NCI-H146 treated with DMSO at 0.1 percent for 48 hours (cell line): ENCODE results near the gene VARS2.

Experiments used
- DNase-seq: peaks from one replicate; lab custom pipeline; 2025; ENCODE audit not compliant: unreplicated experiment; lab: John Stamatoyannopoulos, UW

VARS2 gene

DNA sequence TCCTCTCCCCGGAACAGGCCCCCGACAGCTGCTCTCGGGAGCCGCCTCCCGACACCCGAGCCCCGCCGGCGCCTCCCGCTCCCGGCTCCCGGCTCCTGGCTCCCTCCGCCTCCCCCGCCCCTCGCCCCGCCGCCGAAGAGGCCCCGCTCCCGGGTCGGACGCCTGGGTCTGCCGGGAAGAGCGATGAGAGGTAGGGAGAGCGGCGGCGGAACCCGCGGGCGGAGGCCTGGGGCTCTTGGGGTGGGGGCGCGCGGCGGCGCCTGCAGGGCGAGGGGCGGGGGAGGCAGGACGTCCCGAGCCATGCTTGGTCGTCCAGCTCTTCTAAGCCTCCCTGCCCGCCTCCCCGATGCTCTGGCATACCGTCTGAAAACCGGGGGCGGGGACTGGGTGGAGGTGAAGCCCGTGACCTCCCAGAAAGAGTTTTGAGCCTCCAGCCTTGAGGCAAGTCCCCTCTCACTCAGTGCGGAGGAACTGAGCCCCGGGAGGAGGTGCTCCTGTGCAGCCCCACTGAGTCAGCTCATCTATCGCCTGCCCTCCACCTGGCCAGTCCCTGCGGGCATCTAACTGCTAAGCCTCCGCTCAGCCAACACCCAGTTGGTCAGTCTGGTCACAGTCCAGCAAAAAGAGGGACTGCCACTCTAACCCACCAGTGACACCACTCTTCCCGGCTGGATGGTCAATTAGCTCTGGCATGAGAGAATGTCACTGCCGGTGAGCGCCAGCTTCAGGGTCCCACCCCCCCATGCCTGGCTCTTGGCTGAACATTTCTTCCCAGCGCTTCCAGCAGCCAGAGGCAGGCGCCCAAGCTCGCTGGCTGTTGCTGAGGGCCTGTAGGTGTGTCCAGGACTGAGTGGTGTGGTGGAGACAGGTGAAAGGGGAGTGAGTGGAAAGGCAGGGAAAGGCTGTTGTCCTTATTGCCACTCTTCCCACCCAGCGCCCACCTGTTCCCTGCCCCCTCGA, 29.2 kb upstream of the VARS2 start:
- DNase-seq, result peak; percentile 18

DNA sequence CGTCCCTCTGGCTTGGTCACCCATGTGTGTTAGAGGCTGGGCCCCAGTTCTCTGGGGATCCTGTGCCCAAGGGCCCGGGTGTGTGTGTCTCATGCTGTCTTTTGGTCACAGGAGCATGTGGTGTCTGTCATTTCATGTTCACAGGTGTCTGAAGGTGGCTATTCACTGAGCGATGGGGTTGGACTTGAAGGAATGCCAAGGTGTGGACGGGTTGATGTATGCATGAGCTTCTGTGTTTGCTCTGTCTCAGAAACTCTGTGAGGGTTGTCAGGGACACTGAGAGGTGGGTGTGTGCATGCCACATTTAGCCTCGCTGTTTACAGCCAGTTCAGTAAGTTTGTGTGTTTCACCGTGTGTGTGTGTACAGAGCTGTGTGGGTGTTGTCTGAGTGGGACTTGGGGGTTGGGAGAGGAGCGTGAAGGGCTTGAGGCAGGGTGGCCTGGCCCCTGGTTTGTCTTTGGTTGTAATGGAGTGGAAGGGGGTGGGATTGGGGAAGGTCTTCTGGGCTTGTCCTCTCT, 28.5 kb upstream of the VARS2 start:
- DNase-seq, result no peak

DNA sequence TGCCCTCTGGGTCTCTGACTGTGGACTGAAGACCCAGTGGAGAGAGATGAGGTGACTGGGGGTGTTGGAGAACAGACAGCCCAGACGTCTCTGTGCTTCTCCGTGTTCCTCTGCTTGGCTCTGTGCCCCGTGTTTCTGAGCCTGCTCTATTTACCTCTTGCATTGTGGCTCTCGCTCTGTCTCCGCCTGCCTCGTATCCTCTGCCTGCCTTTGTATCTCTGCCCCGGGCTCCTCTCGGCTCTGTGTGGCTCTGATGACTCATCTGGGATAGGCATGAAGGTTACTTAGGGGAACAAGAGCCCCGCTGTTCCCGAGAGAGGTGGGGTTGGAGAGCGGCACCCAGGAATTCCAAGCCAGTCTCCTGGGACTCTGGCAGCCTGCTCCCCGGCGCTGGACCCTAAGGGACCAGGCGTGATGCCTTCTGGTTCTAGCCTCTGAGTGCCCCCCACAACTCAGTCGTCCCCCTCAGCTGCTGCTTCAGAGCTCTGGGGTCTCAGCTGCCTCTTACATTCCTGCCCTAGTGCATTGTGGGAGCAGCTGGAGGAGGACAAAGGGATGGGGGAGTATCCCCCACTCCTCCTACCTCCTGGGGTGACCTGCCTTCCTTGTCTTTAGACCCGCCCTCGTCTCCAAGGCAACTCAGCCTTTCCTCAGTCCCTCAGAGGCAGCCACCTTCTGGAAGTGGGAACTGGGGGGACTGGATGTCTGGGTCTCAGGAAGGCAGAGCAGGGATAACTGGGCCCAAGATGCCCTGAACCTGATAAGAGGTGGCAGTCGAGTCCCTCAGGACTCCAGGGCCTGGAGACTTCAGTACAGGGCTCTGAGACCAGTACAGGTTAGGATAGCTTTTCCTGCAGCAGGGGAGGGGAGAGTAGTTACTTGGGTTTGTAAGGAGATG, 27.8 kb upstream of the VARS2 start:
- DNase-seq, result peak; percentile 41

DNA sequence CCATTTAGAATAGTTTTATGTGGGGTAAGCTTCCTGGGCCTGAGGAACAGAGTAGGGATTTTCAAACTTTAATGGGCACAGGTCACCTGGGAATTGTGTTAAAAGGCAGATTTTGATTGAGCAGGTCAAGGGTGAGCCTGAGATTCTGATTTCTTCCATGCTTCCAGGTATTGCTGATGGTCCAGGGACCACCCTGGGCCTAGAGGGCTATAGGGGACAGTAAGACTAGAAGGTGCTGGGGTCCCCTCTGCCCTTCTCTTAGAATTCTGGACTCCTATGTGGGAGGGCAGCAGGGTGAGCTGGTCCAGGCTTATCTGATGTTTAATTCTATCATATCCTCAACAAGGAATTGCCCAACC, 27.2 kb upstream of the VARS2 start:
- DNase-seq, result no peak

DNA sequence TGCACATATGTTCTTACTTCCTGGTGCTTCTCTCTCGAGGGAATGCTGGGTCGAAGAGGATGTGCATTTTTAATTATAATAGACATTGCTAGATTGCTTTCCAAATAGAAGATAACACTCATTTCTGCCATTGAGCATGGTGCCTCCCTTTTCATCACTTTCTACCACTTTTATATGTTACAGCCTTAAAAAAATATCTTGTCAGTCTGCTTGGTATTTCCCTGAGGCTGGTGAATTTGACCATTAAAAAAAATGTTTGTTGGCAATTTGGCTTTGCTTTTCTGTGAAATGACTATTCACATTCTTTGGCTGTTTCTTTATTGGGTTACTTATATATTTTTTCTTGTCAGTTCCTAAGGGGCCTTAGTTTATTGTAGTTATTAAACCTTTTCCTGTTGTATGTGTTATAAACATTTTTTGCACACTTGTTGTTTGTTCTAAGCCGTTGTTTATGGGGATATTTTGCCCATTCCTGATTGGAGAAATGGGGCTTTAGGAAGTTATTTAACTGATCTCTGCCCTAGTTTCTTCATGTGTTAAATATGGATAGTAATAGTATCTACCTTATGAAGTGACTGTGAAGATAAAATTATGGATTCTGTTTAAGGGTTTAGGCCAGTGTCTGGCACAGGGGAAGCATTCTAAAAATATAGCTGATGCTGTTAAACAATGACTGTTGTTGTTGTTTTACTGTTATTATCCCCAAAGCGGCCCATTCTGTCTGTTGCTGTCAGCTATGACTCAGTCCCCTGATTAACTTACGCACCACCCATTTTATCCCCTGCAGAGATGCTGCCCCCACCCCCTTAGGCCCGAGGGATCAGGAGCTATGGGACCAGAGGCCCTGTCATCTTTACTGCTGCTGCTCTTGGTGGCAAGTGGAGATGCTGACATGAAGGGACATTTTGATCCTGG, 25.9 kb upstream of the VARS2 start:
- DNase-seq, result no peak

DNA sequence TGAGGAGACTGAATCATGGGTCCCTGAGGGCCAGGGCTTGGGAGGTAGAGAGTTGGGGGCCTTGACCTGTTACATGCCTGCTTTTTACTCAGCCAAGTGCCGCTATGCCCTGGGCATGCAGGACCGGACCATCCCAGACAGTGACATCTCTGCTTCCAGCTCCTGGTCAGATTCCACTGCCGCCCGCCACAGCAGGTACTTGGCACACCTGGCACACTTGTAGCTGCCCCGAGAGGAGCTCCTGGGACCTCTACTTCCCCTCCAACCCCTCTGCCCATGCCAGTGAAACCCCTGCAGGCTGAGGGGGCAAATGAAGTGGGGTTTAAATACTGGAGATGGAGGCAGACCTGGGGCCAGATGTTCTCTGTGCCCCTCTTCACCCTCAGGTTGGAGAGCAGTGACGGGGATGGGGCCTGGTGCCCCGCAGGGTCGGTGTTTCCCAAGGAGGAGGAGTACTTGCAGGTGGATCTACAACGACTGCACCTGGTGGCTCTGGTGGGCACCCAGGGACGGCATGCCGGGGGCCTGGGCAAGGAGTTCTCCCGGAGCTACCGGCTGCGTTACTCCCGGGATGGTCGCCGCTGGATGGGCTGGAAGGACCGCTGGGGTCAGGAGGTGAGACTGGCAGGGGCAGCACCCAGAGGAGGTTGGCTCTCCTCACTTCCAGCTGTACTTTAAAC, 25.1 kb upstream of the VARS2 start:
- no peak for DNase-seq

DNA sequence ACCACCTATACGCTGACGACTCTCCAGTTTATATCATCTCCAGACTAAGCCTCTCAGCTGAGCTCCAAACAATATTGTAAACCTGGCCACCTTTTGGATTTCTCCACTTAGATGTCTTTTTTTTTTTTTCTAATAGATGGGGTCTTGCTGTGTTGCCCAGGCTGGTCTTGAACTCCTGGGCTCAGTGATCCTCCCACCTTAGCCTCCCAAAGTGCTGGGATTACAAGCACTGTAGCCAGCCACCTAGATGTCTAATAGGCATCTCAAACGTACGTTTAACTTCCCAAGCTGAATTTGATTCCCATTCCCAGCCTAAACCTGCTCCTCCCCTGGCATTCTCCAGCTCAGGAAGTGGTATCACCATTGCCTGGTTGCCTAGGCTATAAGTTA, 24.5 kb upstream of the VARS2 start:
- no peak for DNase-seq

DNA sequence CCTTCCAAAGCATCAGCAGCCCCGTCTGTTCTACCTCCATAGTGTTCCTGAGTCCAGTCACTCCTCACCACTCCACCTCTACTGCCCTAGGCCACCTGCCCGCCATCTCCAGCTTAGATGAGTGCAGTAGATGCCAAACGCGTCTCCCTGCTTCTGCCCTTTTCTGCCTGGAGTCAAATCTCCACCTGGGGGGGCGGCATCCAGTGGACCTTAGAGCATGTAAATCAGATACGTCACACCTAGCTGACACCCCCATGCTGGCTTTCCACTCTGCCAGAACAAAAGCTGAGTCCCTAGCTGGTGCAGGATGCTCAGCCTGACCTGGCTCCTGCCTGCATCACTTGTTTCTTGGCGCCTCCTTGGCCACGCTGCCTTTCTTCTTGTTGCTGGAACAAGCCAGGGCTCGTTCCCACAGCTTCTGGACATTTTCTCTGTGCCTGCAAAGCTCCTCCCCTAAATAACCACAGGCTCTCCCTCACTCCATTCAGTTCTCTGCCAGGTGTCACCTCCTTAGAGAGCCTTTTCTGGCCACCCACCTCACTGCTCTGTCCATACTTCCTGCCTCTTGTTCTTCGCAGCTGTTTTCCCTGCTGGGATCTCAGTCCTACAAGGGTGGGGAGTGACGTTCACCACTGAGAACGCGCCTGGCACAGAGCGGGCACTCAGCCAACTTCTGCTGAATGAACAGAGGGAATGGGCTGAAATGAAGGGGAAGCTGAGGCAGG, 24.0 kb upstream of the VARS2 start:
- no peak for DNase-seq

DNA sequence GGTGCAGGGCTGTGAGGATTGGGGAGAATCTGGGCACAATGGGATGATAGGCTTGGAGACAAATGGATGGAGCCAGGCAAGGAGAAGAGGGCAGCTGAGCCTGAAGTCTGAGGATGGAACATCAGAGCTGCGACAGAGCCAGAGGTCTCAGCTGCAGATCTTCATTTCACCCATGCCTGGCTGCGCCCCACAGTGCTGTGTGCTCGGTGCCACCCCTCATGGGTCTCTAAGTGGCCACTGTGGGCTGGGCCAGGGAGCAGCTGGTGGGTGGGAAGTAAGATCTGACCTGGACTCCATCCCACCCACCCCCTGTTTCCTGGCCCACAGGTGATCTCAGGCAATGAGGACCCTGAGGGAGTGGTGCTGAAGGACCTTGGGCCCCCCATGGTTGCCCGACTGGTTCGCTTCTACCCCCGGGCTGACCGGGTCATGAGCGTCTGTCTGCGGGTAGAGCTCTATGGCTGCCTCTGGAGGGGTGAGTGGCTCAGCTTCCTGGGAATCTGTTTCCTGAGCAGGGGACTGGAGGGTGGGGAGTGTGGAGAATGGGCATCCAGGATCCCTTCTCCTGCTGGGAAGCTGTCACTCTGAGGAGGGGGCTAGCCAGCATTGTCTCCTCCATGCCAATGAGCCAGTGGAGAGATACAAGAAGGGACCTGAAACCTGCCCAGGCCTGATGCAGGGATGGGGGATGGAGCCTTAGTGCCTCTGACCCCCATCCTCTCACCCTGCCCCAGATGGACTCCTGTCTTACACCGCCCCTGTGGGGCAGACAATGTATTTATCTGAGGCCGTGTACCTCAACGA, 23.2 kb upstream of the VARS2 start:
- no peak for DNase-seq

DNA sequence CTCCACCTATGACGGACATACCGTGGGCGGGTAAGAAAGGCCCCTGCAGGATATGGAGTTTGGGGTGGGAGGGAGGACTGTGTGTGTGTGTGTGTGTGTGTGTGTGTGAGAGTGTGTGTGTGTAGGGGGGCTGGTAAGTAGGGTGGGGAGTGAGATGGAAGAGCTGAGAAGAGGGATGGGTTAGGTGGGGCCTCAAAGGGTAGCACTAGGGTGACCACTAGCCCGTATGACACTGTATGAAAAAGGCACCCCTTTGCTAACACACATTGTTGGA, 22.7 kb upstream of the VARS2 start:
- no peak for DNase-seq

DNA sequence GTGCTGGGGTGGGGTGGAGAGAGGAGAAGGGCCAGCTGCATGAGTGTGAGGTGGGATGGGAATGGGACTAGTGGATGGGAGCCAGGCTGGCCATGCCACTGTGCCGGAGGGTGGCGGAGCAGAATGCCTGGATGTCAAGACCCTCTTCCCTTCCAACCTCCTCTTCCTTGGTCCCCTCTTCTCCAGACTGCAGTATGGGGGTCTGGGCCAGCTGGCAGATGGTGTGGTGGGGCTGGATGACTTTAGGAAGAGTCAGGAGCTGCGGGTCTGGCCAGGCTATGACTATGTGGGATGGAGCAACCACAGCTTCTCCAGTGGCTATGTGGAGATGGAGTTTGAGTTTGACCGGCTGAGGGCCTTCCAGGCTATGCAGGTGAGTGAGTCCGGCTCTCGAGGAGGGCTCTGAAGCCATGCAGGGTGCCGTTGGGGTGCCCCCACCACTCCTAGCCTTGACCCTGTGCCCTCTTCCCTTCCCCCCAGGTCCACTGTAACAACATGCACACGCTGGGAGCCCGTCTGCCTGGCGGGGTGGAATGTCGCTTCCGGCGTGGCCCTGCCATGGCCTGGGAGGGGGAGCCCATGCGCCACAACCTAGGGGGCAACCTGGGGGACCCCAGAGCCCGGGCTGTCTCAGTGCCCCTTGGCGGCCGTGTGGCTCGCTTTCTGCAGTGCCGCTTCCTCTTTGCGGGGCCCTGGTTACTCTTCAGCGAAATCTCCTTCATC, 22.1 kb upstream of the VARS2 start:
- no peak for DNase-seq

DNA sequence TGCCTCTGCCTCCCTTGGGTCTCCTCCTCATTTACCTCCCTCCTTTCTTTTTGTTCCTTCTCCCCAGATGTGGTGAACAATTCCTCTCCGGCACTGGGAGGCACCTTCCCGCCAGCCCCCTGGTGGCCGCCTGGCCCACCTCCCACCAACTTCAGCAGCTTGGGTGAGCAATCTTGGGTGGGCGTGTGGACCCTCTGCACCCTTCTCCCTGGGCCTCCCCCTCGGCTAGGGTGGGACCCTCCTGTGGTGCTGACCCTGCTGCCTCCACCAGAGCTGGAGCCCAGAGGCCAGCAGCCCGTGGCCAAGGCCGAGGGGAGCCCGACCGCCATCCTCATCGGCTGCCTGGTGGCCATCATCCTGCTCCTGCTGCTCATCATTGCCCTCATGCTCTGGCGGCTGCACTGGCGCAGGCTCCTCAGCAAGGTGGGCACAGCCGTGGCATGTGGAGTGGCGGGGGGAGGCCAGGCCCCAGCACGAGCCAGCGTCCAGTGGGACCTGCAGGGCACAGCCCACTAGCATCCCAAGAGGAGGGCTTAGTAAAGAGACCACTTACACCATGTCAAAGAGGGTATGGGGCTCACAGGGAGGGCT, 20.9 kb upstream of the VARS2 start:
- no peak for DNase-seq

DNA sequence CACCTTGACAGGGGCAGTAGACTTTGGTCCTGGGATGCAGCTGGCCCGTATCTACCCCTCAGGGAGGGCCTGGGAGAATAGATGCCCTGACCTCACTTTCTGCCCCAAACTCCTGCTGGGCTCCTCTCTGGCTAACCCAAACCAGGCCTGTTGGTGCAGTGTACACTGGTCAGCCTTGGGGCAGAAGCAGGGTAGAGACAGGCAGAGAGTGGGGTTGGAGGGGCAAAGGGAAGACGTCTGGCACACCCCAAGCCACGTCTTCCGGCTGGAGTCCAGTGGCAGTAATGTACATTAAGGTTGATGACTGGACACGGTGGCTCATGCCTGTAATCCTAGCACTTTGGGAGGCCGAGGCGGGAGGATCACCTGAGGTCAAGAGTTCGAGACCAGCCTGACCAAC, 20.4 kb upstream of the VARS2 start:
- DNase-seq, result no peak

DNA sequence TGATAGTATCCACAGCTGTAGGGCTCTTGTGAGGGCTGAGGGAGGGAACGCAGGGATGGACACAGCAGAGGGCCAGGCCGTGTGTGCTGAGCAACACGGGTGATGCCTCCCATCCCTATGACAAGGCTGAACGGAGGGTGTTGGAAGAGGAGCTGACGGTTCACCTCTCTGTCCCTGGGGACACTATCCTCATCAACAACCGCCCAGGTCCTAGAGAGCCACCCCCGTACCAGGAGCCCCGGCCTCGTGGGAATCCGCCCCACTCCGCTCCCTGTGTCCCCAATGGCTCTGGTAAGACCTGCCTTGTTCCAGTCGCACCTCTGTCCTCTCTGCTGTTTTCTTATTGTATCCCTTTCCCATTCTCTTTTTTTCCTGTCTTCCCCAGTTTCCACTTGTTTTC, 19.7 kb upstream of the VARS2 start:
- no peak for DNase-seq

DNA sequence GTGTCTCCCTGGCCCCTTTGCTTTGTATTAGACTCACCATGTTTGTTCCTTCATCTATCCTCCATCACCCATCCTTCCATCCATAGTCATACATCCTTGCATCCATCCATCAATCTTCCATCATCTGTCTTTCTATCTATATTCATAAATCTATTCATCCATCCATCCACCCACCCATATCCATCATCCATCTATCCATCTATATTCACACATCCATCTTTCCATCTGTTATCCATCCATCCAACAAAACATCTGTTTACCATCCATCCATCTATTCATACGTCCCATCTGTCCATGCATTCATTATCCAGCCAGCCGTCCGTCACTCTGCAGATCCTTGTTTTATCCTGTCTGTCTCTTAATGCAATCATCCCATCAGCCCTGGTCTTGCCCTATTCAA, 19.1 kb upstream of the VARS2 start:
- DNase-seq, result no peak

DNA sequence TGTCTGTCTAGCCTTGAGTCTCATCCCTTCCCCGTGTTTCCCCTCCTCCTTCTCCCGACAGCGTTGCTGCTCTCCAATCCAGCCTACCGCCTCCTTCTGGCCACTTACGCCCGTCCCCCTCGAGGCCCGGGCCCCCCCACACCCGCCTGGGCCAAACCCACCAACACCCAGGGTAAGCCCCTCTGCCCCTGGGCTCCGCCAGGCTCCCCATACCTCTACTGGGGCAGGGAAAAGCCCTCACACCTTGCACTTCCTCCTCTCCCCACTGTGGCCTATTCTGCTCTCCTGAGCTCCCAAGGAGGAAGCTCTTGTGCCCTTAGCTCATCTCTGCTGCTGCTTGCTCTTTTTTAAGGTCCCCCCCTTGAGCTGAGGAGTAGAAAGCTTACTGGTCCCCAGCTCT, 18.7 kb upstream of the VARS2 start:
- DNase-seq, result no peak

DNA sequence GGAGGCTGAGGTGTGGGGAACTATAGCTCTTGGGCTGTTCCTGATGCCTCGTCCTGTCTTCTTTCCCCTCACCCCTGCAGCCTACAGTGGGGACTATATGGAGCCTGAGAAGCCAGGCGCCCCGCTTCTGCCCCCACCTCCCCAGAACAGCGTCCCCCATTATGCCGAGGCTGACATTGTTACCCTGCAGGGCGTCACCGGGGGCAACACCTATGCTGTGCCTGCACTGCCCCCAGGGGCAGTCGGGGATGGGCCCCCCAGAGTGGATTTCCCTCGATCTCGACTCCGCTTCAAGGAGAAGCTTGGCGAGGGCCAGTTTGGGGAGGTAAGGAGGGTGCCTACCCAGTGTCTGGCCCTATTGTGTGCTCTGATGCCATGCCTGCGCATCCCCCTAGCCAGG, 17.5 kb upstream of the VARS2 start:
- no peak for DNase-seq

DNA sequence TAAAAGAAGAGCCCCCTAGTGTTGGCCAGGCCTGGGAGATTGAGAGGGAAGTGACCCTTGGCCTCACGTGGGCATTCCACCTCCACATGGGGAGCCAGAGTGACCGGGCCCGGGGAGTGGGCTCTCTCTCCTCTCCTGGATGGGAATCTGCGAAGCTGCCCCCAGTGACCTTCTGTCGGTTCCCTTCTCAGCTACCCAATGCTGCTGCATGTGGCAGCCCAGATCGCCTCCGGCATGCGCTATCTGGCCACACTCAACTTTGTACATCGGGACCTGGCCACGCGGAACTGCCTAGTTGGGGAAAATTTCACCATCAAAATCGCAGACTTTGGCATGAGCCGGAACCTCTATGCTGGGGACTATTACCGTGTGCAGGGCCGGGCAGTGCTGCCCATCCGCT, 16.2 kb upstream of the VARS2 start:
- DNase-seq, result no peak
